ENCODE data around the gene ELF5.

Gene ELF5

DNA sequence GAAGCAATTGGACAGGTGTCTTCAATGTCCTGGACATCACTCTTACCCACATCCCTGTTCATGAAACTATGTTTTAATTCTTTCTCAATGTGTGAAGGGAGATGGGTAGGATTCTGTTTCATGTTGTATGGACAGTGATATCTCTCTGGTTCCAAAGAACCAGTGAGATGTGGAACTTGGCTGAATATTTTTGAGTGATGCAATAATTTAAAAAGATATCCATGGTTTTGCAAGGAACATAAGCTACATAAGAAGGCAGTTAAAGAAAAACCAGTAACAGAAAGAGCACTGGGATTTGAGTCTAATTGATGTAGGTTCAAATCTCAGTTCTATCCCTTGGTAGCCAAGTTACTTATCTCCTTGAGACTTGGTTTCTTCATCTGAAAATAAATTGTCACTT lies 7.7 kb upstream of the ELF5 start:
- DNase-seq (ENCODE audit: low spot score), result no peak

DNA sequence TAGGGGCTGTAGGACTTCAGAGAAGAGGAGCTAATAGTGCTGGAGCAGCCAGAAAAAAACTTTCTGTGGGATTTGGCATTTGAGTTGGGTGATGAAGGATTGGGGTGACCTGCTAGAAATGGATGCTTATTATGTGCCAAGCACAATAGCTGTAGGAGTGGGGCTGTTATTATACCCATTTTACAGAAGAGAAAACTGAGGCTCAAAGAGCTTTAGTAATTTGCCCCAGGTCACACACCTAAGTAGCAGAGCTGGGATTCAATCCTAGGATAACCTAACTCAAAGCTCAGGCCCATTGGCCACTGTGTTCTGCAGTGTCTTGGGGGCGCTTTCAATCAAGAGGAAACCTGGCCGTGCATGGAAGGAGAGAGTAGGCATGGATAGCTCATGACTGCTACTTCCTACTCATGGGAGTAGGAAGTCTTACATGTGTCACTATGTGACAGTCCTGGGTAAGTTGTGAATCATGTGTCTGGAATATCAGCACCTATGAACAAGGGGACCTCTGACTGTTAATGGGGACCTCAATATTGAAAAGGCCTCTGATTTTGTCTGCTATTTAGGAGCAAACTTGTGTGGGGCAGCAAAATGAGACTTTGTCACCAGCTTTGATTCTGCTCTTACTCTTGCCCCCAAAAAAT lies 6.1 kb upstream of the ELF5 start:
- no peak for DNase-seq (ENCODE audit: low spot score)

DNA sequence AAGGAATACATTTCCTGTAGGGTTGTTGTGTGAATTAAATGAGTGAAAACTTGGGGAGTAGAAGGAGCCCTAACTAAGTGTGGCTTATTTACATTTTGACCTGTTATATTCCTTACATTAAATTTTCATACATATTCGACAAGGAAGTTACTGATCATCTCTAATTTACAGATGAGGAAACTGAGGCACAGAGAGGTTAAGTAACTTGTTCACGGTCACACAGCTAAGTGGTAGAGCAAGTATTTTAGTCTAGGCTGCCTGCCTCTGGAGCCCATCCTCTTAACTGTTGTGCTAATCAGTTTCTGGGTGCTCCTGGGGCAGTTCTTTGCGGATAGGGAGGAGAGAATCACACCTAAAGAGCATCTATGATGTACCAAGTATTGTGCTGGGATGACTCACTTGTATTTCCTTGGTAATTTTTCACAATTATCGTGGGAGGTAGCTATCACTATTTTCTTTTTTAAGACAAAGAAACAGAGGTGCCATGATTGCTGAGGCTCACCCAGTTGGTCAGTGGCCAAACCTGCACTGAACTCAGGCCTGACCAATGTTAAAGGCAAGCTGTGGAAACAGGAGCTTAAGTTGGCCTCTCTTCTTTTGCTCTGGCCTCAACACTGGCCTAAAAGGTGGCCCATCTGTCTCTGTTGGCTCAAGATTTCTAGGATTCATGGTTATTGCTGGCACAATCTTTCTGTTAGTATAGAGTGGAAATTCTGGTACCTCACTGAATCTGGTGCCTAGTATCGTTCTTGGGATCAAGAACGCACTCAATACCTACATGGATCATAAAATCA lies 2.9 kb upstream of the ELF5 start:
- DNase-seq (ENCODE audit: low spot score), result no peak

DNA sequence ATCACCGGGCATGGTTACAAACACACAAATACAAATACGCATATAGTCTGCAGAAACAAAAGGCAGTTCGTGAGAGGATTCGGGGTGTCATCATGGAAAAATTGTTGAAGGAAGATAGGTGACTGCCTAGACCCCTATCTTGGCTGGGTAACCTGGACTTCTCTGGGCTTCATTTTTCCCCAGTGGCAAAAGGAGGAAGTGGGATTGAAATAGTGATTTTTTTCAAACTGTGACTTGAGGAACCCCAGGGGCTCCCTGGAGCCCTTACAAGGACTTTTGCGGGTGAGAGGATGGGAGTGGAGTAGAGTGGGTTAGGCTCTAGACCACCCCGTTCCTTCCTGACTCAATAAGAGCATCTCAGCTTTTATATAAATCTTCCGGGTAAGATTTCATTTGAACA lies 1.0 kb upstream of the ELF5 start:
- DNase-seq (ENCODE audit: low spot score), result no peak

DNA sequence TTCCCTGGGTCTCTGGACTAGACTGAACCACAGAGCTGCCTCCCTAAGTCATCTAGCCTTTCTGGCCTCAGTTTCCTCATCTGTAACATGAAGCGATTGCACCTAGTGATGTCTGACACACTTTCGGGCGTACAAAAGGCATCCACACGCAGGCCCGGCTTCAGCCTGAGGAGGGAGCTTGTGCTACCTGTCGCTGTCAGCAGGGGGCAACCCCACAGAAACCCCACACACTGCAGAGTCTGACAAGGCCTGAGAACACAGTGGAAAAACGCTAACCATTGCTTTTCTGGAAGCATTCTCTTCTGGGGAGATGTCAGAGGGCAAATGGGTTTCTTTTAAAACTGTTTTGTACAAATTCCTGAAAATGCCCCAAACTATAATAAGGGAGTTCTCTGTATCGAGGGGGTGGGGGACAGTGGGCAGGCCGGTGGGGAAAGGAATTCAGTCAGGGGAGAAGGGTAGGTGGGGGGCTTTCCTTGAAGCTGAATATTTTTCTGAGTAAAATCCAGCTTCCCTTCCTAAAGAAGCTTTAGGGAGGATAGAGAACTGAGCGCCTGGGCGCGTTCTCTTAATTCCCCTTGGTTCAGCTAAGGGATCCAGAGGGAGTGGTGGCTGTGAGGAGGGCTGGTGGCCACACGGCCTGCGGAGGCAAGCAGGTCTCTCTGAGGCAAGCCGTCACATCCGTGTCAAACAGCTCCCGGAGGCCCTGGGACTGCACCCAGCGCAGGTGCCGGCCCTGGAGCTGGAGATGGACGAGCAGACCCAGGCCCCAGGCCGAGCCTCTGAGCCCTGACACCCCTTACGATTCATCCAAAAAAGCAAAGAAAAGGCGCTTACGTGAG lies 533 bp downstream of the ELF5 start:
- peak; percentile 36 for DNase-seq (ENCODE audit: low spot score)

DNA sequence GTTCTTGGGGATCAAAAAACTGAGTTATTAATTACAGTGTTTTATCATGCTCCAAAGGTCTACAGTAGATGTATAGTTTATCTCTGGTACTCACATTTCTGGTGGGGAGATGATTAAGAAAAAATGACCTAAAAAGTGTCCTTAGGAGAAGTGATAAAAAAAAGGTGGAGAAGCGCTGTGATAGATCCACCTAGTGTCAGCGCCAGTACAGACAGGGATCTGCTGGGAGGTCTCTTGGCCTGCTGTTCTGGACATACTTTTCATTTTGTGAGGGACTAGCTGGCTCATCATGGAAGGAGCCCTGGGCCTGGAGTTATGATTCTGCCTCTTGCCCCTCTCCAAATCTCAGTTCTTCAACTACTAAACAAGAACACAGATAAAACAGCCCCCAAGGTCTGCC lies 2.9 kb downstream of the ELF5 start:
- no peak for DNase-seq (ENCODE audit: low spot score)

DNA sequence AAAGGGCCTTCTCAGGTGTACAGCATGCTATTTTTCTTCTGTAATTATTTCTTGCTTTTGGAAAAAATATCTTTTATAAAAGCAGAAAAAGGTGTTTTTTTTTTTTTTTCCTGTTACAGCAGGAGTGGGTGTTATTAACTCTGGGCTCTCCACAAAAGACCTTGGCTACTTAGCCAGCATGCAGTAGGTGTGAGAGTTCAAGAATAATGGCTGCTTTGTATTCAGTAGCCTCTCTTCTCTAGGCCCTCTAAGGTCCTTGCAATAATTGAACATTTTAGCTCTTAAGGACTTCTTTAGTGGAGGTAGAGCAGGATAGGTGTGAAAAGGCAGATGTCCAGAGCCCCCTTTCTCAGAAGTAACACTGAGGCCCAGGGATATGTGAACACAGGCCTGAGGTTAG lies 3.4 kb downstream of the ELF5 start:
- no peak for DNase-seq (ENCODE audit: low spot score)

DNA sequence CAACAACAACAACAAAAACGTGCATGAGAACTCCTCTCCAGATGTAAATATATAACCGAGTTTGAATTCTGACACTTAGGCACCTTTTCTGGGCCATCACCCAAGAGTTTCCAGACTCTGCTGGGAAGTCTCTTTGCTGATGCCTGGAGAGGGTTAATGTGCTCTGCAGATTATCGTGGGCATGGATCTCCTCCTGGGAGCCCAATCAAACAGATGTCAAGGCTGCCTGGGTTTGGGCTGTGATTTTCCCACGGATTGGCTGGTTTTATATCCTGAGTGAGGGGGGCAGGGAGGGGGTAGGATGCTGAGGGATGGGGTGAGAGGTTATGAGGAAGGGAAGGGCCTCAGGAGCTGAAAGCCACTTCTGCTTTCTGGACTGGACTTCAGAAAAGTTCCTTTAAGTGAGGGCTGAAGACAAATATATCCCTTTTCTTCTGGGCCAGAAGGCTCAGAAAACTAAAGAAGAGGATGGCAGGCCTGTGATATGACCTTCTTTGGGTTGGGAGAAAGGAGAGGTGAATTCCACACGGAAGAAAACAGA lies 4.2 kb downstream of the ELF5 start:
- no peak for DNase-seq (ENCODE audit: low spot score)

DNA sequence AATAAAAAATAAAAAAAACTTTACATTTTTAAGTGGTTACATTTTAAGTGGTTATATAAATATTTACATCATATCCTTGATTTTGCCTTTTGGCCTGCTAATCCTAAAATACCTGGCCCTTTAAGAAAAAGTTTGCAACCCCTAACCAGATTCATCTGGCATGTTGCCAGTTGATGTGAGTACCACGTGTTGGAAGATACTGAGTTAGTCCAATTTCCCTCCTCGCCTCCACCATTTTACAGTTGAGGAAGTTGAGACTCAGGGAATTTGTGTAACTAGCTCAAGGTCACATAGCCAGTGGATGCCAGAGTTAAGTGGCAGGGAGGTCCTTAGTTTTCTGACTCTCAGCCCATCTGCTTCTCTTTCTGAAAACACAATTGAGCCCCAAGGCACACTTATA lies 5.1 kb downstream of the ELF5 start:
- DNase-seq (ENCODE audit: low spot score), result no peak

DNA sequence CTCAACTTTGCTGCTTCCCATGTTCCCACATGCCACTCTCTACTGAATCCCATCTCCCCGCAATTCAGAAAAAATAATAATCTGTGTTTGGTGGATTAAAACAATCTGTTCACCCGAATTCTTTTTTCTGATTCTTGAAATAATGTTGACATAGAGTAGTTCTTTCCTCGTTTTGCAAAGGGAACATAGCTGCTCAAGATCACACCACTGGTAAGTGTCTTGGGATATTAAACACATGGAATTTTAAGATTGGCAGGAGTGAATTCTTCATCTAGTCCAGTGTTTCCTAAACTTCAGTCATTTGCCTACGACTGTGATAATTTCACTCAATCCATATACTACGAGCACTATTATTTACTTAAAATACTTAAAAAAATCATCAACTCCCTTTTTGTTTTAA lies 6.0 kb downstream of the ELF5 start:
- DNase-seq (ENCODE audit: low spot score), result no peak

DNA sequence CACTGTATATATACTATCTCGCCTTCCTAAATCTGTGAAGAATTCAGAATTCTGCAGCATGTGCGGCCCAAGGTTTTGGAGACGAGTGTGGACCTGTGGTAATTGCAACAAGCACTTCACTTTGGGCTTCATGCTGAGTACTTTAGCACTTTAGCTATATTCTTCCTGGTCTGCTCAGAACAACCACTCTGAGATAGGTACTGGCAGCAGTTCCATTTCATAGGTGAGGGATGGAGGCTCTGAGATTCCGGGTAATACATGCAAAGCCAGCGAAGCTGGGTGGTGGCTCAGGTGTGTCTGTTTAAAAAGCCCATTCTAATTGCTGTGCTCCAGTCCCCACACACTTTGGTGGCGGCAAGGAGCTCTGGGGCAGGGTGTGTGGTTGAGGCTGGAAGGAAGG lies 6.4 kb downstream of the ELF5 start:
- no peak for DNase-seq (ENCODE audit: low spot score)

DNA sequence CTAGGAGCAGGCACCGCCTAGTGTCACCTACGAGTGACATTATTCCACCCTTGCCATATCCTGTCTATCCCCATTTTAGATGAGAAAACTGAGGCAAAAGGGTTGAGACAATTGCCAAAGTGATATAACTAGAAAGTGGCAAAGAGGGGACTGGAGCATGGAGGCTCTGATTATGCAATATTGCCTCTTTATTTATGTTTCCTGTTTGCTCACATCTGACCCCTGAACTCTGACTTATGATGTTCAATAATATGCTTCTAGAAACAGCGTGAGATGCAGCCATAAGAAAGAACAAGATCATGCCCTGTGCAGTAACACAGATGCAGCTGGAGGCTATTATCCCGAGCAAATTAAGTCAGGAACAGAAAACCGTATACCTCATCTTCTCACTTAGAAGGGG lies 7.7 kb downstream of the ELF5 start:
- DNase-seq (ENCODE audit: low spot score), result no peak

DNA sequence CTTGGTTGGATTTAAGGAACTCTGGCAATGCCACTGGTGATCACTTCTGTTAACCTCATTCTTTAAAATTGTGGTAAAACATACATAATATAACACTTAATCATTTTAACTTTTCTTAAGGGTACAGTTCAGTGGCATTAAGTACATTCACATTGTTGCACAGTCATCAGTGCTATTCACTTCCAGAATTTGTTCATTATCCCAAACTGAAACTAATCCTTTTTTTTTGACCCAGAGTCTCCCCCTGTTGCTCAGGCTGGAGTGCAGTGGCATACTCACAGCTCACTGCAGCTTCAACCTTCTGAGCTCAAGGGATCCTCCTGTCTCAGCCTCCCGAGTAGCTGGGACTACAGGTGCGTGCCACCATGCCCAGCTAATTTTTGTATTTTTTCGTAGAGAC lies 10.6 kb downstream of the ELF5 start:
- no peak for DNase-seq (ENCODE audit: low spot score)

DNA sequence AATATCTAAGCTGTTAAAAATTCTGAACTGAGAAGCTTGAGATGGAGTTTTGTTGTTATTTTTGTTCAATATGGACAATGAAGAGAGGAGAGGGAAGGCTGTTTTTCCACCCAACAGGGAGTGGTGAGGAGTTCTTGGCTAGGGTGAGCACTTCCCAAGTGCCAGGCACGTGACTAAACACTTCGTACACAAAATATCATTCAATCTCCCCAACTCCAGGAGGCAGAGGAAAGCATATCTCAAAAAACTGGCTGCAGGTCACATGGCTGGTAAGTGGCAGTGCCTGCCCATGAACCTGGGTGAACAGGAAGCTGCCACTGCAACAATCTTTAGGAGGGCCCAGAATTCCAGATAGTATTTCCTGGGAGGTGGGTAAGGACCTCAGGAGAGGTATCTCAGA lies 11.6 kb downstream of the ELF5 start:
- DNase-seq (ENCODE audit: low spot score), result no peak

DNA sequence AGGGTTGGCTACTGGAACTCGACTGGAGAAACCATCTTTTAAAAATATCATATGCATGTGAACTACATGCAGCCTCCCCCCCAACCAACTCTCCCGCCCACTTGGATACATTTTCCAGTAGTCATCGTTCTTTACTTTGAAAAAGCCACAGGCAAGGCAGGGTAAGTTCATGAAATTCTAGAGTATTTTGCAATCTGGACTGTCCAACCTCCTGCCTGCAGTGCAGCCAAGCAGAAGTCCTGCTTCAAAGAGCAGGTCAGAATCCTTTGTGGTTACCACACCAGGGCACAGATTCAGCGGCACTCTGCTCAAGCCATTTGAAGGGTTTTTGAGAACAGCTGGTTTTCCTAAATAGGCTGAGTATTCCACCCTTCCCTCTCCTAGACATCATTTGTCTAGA lies 12.1 kb downstream of the ELF5 start:
- DNase-seq (ENCODE audit: low spot score), result no peak

DNA sequence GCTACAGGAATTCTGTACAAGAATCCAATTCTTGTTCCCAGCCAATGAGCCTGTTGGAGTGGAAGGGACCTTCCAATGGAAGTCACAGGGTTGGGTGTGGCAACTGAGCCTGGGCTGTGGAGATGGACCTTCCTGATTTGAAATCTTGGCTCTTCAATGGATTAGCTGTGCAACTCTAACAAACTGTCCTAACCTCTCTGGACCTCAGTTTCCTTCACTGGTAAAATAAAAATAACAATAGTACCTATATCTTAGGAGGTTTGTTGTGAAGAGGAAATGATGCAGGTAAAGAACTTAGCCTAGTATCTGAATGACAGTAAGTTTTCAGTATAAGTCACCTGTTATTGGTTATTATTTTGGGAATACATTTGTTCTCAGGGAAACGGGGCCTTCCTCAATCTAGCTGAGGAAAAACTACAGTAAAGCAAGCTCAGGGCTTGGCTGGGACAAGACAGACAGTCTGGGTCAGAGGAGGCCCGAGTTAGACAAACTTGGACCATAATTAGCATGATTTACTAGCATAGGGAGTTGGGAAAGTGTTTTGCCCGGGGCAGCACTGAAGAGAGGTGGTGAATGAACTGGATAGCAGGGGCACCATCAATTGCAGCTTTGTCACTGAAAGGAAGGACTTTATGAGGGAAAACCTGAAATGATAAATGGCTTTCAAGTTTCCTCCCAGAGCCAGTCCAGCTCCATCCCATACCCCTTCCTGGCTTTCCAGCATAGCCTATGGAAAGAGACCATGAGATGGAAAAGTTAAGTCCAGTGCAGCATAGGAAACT lies 13.7 kb downstream of the ELF5 start:
- no peak for DNase-seq (ENCODE audit: low spot score)

DNA sequence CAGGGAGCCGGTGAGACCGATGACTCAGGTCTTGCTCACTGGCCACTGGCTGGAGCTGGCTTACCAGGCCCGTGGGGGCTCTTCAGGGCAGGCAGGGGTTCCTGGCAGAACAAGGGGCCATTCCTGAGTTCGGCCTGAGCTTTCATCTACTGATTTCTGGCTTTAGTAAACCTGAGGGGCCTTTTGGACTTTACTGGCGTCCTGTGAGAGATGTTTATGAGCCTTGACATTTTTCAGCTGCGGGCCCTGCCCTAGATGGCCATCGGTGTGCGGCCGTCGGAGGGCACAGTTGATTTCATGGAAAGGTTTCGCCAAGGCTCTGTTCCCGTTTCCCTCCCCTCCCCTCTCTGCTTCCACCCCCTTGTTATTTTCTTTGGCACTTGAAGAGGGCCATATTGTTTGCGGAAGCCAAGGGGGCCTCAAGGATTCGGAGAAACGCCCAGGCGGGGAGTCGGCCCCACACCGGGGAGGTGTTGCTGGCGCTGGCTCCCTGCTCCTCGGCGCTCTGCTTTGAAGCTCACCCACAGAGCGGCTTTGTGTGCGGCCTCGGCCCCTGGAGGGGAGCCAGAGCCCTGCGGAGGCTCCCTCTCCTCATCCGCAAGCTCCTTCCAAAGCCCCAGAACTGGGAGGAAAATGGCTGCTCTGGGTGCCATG lies 17.7 kb downstream of the ELF5 start:
- DNase-seq (ENCODE audit: low spot score), result no peak

DNA sequence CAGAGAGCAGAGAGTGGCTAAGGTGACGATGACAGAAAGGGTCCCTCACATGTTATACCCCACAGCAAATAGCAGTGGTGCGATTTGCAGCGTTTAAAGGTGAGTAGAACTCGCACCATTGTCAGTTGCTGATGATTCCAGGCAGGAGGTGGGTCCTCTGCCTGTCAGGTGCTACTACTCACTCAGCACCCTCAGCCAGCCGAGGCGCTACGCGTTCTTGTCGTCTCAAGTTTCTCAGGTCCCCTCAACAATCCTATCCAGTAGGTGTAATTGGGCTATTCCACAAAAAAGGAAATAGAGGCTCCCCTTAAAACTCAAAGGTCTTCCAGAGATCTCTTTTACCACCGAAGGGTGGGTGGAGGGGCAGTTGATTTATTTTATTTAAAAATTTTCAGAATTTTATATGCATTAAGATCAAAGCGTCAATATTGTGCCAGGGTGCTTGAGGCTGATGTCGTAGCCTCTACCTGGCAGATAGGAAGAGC lies 18.3 kb downstream of the ELF5 start:
- no peak for DNase-seq (ENCODE audit: low spot score)

DNA sequence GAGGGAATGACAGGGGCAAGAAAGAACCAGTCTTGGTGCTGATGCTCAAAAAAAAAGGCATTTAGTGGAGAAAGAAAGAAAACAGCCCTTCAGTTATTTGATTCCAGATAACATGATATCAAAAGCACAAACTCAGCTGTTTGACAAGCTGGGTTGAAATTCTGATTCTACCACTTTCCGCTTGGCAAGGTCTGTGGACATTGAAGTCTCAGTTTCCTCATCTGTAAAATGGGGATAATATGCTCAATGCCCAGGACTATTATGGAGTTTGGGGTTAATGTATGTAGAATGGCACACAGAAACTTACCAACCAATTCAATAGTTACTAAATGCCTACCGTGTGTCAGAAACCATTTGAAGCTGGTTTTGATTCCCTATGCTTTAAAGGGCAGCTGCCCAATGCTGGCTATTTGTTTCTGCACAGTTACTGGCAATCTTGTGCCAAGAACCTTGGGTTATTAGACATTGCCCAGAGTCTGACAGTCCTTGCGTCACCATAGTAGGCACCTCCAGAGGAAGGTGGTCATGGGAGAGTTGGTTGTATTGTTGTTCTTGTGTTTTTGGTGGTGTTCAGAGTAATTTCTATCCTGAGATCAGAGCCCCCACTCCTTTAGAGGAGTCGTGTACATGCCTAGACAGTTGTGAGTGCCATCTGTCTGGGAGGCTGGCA lies 19.5 kb downstream of the ELF5 start:
- no peak for DNase-seq (ENCODE audit: low spot score)

DNA sequence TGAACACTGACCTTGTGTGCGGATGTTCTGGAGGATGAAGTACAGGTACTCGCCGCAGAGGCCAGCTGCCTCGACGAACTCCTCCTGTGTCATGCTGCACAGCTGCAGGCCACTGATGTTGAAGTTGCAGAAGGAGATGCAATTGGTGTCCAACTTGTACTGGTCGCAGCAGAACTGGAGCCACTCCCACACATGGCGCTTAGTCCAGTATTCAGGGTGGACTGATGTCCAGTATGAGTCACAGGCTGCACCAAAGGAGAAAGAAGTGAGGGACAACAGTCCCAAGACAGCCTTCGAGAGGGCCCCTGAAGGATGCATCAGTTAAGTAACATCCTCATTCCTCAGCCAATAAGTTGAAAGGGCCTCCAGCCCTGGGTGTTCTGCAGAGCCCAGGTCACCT lies 20.1 kb downstream of the ELF5 start:
- DNase-seq (ENCODE audit: low spot score), result no peak

All from CD4-positive, alpha-beta T cell treated with Interleukin-2 at 100 ng/mL for 4 hours (primary cell).